NCI-H345 treated with DMSO at 0.1 percent for 48 hours (cell line): Measurements from ENCODE around the gene STAMBPL1.
A peak's percentile ranks its signal among the peaks of the same experiment; 100 is the strongest.

Experiments
- DNase-seq: peaks from one replicate; lab custom pipeline; 2025; ENCODE audit not compliant: unreplicated experiment; lab: John Stamatoyannopoulos, UW

Gene STAMBPL1

DNA sequence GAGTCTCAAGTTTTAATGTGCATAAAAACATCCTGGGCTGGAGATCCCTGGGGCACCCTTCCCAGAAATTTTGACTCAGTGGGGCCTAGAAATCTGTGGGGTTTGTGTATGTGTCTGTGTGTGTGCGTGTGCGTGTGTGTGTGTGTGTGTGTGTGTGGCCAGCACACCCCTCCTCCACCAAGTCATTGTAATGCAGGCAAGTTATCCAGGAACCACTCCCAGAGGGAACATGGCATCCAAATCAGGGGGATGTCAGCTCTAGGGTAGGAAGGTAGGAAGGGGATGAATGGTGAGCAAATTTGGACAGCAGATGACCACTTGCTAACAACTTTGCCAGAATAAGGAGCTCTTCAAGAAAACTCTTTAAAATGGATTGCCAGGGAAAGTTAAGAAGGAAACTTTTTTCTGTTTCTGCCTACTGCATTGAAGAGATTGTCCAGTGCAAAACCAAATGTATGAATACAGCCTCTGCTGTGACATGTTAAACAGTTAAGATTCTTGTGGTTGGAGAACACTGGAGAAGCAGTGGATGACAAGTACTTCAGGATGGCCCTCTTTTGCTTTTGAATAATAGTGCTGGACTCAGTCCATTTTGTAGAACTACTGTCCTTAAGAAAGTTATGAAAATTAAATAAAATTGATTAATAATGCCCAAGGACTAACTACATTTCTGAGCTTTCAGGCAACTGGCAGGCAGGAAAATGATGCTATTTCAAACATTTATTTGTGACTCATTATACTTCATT, 12.3 kb downstream of the STAMBPL1 start:
- no peak for DNase-seq

DNA sequence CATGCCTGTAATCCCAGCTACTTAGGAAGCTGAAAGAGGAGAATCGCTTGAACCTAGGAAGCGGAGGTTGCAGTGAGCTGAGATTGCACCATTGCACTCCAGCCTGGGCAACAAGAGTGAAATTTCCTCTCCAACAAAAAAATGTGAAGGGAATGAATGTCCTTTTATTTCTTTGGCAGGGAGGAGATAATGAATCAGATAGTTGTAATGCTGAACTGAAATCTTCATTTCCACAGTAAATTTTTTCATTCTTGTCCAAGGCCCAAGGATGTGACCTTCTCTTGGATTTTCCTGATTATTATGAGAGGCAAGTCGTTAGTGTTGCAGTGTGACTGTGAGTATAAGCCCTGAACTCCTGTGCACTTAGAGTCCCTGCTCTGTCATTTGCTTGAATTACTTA, 13.6 kb downstream of the STAMBPL1 start:
- no peak for DNase-seq

GRCh38 chr10:88895250-88895649, 15.2 kb downstream of the STAMBPL1 start:
- no peak for DNase-seq

DNA sequence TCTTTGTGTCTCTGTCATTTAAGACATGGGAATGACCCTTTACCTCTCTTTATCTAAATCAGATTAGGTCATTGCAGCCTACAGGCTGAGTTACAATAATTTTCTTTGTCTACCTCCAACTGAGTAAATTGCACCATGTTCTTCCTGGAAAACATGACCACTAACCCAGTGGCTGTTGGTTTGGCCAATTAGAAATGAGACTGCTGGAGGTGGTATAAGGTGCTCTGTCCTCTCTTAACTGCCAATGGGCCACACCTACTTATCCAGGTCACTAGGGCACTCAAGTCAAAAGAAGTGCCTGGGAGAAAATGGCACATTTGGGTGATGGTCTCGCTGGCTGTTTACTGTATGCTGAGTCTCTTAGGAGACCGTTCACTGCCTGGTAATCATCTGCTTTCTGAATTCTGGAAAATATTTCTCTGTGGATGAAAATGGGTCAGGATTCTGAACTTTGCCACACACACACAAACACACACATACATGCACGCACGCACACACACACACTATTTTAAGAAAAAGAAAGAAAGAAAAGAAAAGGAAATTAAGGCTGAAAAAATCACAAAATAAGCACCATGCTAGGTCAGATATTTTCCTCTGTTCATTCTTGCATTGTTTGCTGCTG, 16.4 kb downstream of the STAMBPL1 start:
- no peak for DNase-seq

GRCh38 chr10:88896994-88897853, 17.2 kb downstream of the STAMBPL1 start:
- DNase-seq: peak; percentile 1

DNA sequence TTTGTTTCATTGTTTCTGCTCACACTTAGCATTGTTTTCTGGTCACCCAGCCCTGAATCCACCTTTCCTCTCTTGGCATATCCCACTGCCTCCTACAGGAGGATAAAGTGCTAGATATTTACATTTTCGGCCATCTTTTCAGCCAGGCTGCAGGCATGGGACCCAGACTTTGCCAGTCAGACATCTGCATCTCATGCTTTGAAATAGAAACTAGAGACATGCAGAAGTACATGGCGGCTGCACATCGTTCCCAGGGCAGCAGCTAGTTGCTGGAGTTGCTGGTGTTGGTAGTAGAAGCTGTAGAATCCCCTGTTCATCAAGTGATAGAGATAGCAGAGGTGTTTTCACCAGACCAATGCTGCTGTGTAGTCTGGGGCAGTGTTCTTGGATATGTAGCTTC, 18.7 kb downstream of the STAMBPL1 start:
- no peak for DNase-seq

DNA sequence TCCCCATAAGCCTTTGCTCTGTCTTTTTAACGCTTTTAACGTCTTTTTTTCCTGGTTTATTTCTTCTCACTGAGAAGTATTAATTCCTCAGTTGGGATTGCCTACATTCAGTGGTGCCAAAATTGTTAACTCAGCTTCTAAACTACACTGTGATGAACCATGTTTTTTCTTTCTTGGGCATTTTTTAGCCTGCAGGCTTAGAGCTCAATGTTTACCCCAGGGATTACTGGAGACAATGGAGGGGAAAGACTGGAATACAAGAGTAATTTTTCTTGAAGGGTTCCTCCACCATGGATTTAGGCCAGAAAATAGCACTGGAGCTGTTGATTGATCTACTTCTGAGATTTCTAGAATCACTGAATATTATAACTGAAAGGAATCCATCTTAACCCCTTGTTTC, 19.8 kb downstream of the STAMBPL1 start:
- no peak for DNase-seq

GRCh38 chr10:88901206-88901983, 21.4 kb downstream of the STAMBPL1 start:
- DNase-seq: no peak

GRCh38 chr10:88901984-88902789, 22.1 kb downstream of the STAMBPL1 start:
- DNase-seq: no peak

- no peak for DNase-seq
Measured at GRCh38 chr10:88903715-88904114, 23.7 kb downstream of the STAMBPL1 start.

- no peak for DNase-seq
Measured at GRCh38 chr10:88906921-88907320, 26.9 kb downstream of the STAMBPL1 start.

- DNase-seq: no peak
Measured at GRCh38 chr10:88908194-88908593, 28.1 kb downstream of the STAMBPL1 start.

- DNase-seq: no peak
Measured at GRCh38 chr10:88911116-88911515, 31.1 kb downstream of the STAMBPL1 start.

- DNase-seq: no peak
Measured at GRCh38 chr10:88911851-88912250, 31.8 kb downstream of the STAMBPL1 start.

DNA sequence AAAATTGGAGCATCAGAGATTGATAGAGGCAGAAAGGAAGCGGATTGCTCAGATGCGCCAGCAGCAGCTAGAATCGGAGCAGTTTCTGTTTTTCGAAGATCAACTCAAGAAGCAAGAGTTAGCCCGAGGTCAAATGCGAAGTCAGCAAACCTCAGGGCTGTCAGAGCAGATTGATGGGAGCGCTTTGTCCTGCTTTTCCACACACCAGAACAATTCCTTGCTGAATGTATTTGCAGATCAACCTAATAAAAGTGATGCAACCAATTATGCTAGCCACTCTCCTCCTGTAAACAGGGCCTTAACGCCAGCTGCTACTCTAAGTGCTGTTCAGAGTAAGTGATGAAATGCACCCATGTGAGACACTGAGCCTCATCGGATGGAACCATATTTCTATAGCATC, 33.1 kb downstream of the STAMBPL1 start:
- DNase-seq: peak; percentile 31

DNA sequence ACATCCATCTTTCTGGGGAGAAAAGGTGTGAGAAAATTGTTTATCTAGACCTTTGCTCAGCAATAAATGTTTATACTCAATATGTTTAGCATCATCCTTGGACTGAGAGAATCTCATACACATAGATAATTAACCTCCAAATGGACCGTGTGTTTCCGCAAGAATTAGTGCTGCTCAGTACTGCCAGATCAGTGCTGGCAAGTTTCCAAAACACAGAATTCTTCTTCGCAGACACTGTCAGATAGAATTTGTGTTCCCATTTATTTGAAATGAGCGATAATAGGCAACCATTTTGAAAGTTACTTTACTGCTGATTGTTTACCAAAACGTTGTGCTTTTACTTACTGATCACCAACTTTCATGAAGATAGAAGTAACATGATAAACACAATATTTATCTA, 33.7 kb downstream of the STAMBPL1 start:
- peak; percentile 17 for DNase-seq

DNA sequence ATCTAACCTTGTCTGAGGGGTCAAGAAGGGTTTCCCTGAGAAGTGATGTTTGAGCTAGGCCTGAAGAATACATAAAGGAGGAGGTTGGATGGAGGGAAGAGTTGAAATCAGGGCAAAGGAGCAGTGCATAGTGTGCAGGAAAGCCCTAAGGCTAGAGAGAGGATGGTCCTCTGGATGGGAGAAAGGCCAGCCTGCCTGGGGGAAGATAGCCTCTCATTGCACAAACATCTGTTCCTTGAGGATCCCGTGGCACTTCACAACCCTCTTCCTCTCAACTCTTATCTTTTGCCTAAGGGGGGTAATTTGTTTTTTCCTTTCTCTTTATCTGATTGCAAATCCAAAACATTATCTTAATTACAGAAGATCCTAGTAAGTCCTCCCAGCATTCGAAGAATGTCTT, 35.7 kb downstream of the STAMBPL1 start:
- DNase-seq: no peak

GRCh38 chr10:88916231-88916630, 36.2 kb downstream of the STAMBPL1 start:
- no peak for DNase-seq

DNA sequence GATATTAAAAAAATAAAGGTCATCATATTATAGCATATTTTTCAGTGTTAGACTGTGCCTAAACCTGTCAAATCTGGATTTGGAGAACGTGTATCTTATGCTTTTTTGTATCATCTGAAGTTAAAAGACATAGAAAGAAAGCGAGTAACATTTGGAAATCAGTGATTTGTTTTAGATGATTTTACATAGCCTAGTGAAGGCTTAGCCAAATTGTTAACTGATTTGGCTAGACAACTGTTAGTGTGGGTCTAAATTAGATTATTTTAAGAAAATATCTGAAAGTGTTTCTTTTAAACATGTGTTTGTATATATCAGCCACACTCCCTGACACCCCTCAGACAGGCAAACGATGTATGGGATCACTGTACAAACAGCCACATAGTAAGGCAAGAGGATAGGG, 36.9 kb downstream of the STAMBPL1 start:
- DNase-seq: no peak

- no peak for DNase-seq
Measured at GRCh38 chr10:88918191-88918905, 38.3 kb downstream of the STAMBPL1 start.
